K562 (cell line): ENCODE measurements around the gene SYT3. TPM values are rescaled to one million over a fixed set of nuclear protein-coding genes. Genes with fewer than 3 reads are reported as not detected.

Experiments
- ATF4 ChIP-seq: fragments of 450-650 bp; formaldehyde crosslinking; IDR thresholded peaks from 2 replicates; pipeline ENCODE4 v1.4.0; 2022; ENCODE audit warnings: mild to moderate bottlenecking, moderate library complexity
- CREM ChIP-seq: IDR thresholded peaks from 2 replicates; pipeline ENCODE4 v1.6.1; 2014; ENCODE audit warnings: antibody characterized with exemption, low read depth
- DPF2 ChIP-seq: fragments of 450-650 bp; IDR thresholded peaks from 2 replicates; pipeline ENCODE4 v1.6.1; 2016
- HDAC1 ChIP-seq, 2 experiments: fragments of 450-650 bp; IDR thresholded peaks; 2 replicates each; pipeline ENCODE4 v1.6.1; 2016 to 2017; ENCODE audit warnings: inconsistent platforms in 1 of 2, mild to moderate bottlenecking in 1 of 2, moderate library complexity in 1 of 2
- KHSRP ChIP-seq: fragments of 450-650 bp; IDR thresholded peaks from 2 replicates; pipeline ENCODE4 v1.6.1; 2017
- MTA1 ChIP-seq: fragments of 450-650 bp; IDR thresholded peaks from 2 replicates; pipeline ENCODE4 v1.6.1; 2017; ENCODE audit warnings: borderline replicate concordance
- NBN ChIP-seq: fragments of 450-650 bp; IDR thresholded peaks from 2 replicates; pipeline ENCODE4 v1.6.1; 2016; ENCODE audit warnings: low read depth, mild to moderate bottlenecking
- NCOA1 ChIP-seq: fragments of 450-650 bp; IDR thresholded peaks from 2 replicates; pipeline ENCODE4 v1.6.1; 2016; ENCODE audit warnings: low read depth
- NFRKB ChIP-seq: fragments of 450-650 bp; IDR thresholded peaks from 2 replicates; pipeline ENCODE4 v1.6.1; 2016; ENCODE audit warnings: low read depth
- NKRF ChIP-seq: fragments of 450-650 bp; IDR thresholded peaks from 2 replicates; pipeline ENCODE4 v1.6.1; 2016; ENCODE audit warnings: borderline replicate concordance
- PML ChIP-seq: IDR thresholded peaks from 2 replicates; pipeline ENCODE4 v1.6.1; 2012; ENCODE audit warnings: low read length, inconsistent platforms
- RUNX1 ChIP-seq: sonication (generic); IDR thresholded peaks from 2 replicates; pipeline ENCODE4 v1.6.1; 2016; ENCODE audit warnings: antibody characterized with exemption, low read depth
- TAL1 ChIP-seq: fragments of 450-650 bp; IDR thresholded peaks from 2 replicates; pipeline ENCODE4 v1.6.1; 2016; ENCODE audit warnings: mild to moderate bottlenecking
- THRAP3 ChIP-seq: fragments of 450-650 bp; IDR thresholded peaks from 2 replicates; pipeline ENCODE4 v1.6.1; 2016; ENCODE audit warnings: mild to moderate bottlenecking, inconsistent platforms, borderline replicate concordance
- ZNF133 ChIP-seq: fragments of 250-450 bp; sonication (Bioruptor Pico); IDR thresholded peaks from 2 replicates; pipeline ENCODE4 v1.4.0; 2020; ENCODE audit warnings: mild to moderate bottlenecking
- ZNF23 ChIP-seq: fragments of 250-450 bp; sonication (Bioruptor Pico); IDR thresholded peaks from 2 replicates; pipeline ENCODE4 v1.4.0; 2020; ENCODE audit warnings: mild to moderate bottlenecking
- ZNF274 ChIP-seq: IDR thresholded peaks from 2 replicates; pipeline ENCODE4 v1.6.1; 2011; ENCODE audit warnings: low read depth, mild to moderate bottlenecking, low read length, moderate library complexity, borderline replicate concordance
- ZNF347 ChIP-seq: fragments of 450-650 bp; formaldehyde crosslinking; IDR thresholded peaks from 2 replicates; pipeline ENCODE4 v1.4.0; 2020; ENCODE audit warnings: low read depth, mild to moderate bottlenecking, moderate library complexity
- ZNF408 ChIP-seq: fragments of 250-450 bp; sonication (Bioruptor Pico); IDR thresholded peaks from 2 replicates; pipeline ENCODE4 v1.4.0; 2020; ENCODE audit warnings: low read depth, mild to moderate bottlenecking, moderate library complexity
- polyA plus RNA-seq, 8 experiments: library from polyadenylated mRNA; depleted of rRNA in 4 of 8; stranded (reverse) in 5 of 8; unstranded in 3 of 8; fragments of >200 nt; fragmentation: Nextera tagmentation in 2 of 8; fragmentation: Illumina TruSeq in 1 of 8; extraction: Ambion mirVana in 2 of 8; extraction: Trizol in 1 of 8; gene quantifications; 2 replicates each; pipeline versions ENCODE4 v1.2.1 to v1.2.3, GENCODE V29; 2011 to 2014; ENCODE audit warnings: inconsistent platforms in 1 of 8, missing spikeins in 1 of 8
- total RNA-seq, 7 experiments: library from RNA; depleted of rRNA in 6 of 7; stranded (reverse); fragments of >200 nt in 6 of 7; fragmentation: Illumina TruSeq in 2 of 7; extraction: Trizol in 2 of 7; gene quantifications; 2 replicates each; pipeline versions ENCODE4 v1.2.1 to v1.2.3, GENCODE V29; 2011 to 2021; ENCODE audit warnings: low replicate concordance in 1 of 7
- TF ChIP-seq, protein P1 (sequence below): fragments of 450-650 bp; IDR thresholded peaks from 2 replicates; pipeline ENCODE4 v1.6.1; 2016
- TF ChIP-seq, protein P2 (sequence below), 2 experiments: fragments of 450-650 bp; IDR thresholded peaks; 2 replicates each; pipeline ENCODE4 v1.6.1; 2018; ENCODE audit warnings: mild to moderate bottlenecking in 2 of 2, low read depth in 1 of 2; ENCODE audit not compliant: partially characterized antibody in 2 of 2
- TF ChIP-seq, protein P3 (sequence below): fragments of 450-650 bp; formaldehyde crosslinking; IDR thresholded peaks from 2 replicates; pipeline ENCODE4 v1.4.0; 2020; ENCODE audit warnings: mild to moderate bottlenecking, moderate library complexity

SYT3 gene
- total and polyA plus RNA-seq, 9 of the 15 experiments (the other 6 are each of a cell fraction or from before 2014, with no cell fraction given) = 0.36 to 2.0 (median 0.54) TPM; not detected in 2

DNA sequence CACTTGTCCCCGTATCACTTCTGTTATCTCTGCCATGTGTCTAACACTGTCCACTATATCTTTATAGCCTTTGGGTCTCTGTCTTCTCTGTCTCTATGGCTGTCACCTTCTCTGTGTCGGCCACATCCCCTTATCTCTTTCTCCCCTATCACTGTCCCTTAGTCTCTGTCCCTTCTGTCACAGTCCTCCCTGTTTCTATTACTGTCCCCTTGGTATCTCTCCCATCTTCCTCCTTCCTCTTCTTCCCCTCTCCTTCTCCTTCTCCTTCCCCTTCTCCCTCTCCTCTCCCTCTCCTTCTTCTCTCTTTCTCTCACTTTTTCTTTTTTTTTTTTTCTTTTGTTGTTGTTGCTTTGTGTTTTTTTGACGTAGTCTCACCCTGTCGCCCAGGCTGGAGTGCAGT lies 36.7 kb downstream of the SYT3 start (continued):
- TF ChIP-seq MTA1 (peak; percentile 86), RUNX1 (no peak), KHSRP (no peak), ZNF347 (CRISPR knock-in tag) (no peak), DPF2 (peak; percentile 83), ZNF274 (no peak), ATF4 (CRISPR knock-in tag) (no peak), HDAC1 (IDR thresholded peaks at IDR 0.05) (peak in 1 of 2 experiments; percentile 71; a peak in 2 of 4 replicates), NFRKB (peak; percentile 78; the same call in 1 of the 2 replicates), NKRF (0 out of 2 replicates have a peak, but pooled peaks have one; percentile 57), ZNF133 (CRISPR knock-in tag) (no peak), NBN (peak; percentile 57; the same call in 1 of the 2 replicates), THRAP3 (peak; percentile 87), ZNF408 (no peak), CREM (0 out of 2 replicates have a peak, but pooled peaks have one; percentile 43), NCOA1 (peak; percentile 71; the same call in 1 of the 2 replicates), TAL1 (0 out of 2 replicates have a peak, but pooled peaks have one; percentile 17), ZNF23 (no peak), PML (no peak)
- TF ChIP-seq, protein P1, sequence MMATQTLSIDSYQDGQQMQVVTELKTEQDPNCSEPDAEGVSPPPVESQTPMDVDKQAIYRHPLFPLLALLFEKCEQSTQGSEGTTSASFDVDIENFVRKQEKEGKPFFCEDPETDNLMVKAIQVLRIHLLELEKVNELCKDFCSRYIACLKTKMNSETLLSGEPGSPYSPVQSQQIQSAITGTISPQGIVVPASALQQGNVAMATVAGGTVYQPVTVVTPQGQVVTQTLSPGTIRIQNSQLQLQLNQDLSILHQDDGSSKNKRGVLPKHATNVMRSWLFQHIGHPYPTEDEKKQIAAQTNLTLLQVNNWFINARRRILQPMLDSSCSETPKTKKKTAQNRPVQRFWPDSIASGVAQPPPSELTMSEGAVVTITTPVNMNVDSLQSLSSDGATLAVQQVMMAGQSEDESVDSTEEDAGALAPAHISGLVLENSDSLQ = peak; percentile 68
- TF ChIP-seq, protein P2, sequence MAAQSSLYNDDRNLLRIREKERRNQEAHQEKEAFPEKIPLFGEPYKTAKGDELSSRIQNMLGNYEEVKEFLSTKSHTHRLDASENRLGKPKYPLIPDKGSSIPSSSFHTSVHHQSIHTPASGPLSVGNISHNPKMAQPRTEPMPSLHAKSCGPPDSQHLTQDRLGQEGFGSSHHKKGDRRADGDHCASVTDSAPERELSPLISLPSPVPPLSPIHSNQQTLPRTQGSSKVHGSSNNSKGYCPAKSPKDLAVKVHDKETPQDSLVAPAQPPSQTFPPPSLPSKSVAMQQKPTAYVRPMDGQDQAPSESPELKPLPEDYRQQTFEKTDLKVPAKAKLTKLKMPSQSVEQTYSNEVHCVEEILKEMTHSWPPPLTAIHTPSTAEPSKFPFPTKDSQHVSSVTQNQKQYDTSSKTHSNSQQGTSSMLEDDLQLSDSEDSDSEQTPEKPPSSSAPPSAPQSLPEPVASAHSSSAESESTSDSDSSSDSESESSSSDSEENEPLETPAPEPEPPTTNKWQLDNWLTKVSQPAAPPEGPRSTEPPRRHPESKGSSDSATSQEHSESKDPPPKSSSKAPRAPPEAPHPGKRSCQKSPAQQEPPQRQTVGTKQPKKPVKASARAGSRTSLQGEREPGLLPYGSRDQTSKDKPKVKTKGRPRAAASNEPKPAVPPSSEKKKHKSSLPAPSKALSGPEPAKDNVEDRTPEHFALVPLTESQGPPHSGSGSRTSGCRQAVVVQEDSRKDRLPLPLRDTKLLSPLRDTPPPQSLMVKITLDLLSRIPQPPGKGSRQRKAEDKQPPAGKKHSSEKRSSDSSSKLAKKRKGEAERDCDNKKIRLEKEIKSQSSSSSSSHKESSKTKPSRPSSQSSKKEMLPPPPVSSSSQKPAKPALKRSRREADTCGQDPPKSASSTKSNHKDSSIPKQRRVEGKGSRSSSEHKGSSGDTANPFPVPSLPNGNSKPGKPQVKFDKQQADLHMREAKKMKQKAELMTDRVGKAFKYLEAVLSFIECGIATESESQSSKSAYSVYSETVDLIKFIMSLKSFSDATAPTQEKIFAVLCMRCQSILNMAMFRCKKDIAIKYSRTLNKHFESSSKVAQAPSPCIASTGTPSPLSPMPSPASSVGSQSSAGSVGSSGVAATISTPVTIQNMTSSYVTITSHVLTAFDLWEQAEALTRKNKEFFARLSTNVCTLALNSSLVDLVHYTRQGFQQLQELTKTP (IDR thresholded peaks at IDR 0.05; ENCODE audit: low read depth in 1 of 2, partially characterized antibody in 2 of 2) = peak; percentile 31 to 41
- TF ChIP-seq, protein P3, sequence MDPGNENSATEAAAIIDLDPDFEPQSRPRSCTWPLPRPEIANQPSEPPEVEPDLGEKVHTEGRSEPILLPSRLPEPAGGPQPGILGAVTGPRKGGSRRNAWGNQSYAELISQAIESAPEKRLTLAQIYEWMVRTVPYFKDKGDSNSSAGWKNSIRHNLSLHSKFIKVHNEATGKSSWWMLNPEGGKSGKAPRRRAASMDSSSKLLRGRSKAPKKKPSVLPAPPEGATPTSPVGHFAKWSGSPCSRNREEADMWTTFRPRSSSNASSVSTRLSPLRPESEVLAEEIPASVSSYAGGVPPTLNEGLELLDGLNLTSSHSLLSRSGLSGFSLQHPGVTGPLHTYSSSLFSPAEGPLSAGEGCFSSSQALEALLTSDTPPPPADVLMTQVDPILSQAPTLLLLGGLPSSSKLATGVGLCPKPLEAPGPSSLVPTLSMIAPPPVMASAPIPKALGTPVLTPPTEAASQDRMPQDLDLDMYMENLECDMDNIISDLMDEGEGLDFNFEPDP (CRISPR knock-in tag) = no peak
